ENCODE results near the gene TDRD7.

TDRD7 gene

GRCh38 chr9:97387936-97388684 is 23.8 kb upstream of the TDRD7 start:
- no peak for DNase-seq (ENCODE audit: low read depth in 2 of 2, low spot score in 1 of 2)

- DNase-seq (ENCODE audit: low read depth in 2 of 2, low spot score in 1 of 2) = no peak
Observed at GRCh38 chr9:97388721-97389238, 23.1 kb upstream of the TDRD7 start.

- DNase-seq (ENCODE audit: low read depth in 2 of 2, low spot score in 1 of 2) = no peak
Observed at GRCh38 chr9:97389249-97389648, 22.6 kb upstream of the TDRD7 start.

- no peak for DNase-seq (ENCODE audit: low read depth in 2 of 2, low spot score in 1 of 2)
Observed at GRCh38 chr9:97390791-97391406, 21.0 kb upstream of the TDRD7 start.

- DNase-seq (ENCODE audit: low read depth in 2 of 2, low spot score in 1 of 2) = no peak
Observed at GRCh38 chr9:97394881-97395280, 17.0 kb upstream of the TDRD7 start.

GRCh38 chr9:97395745-97396144 is 16.2 kb upstream of the TDRD7 start:
- no peak for DNase-seq (ENCODE audit: low read depth in 2 of 2, low spot score in 1 of 2)

GRCh38 chr9:97396256-97396655 is 15.6 kb upstream of the TDRD7 start:
- no peak for DNase-seq (ENCODE audit: low read depth in 2 of 2, low spot score in 1 of 2)

GRCh38 chr9:97397220-97397619 is 14.7 kb upstream of the TDRD7 start:
- DNase-seq (ENCODE audit: low read depth in 2 of 2, low spot score in 1 of 2) = no peak

GRCh38 chr9:97398999-97399758 is 12.7 kb upstream of the TDRD7 start:
- DNase-seq (ENCODE audit: low read depth in 2 of 2, low spot score in 1 of 2) = peak; percentile 36 to 37

- no peak for DNase-seq (ENCODE audit: low read depth in 2 of 2, low spot score in 1 of 2)
Observed at GRCh38 chr9:97403746-97404316, 8.1 kb upstream of the TDRD7 start.

GRCh38 chr9:97405551-97405950 is 6.3 kb upstream of the TDRD7 start:
- DNase-seq (ENCODE audit: low read depth in 2 of 2, low spot score in 1 of 2) = no peak

- no peak for DNase-seq (ENCODE audit: low read depth in 2 of 2, low spot score in 1 of 2)
Observed at GRCh38 chr9:97406620-97407177, 5.2 kb upstream of the TDRD7 start.

- DNase-seq (ENCODE audit: low read depth in 2 of 2, low spot score in 1 of 2) = no peak
Observed at GRCh38 chr9:97408562-97408961, 3.3 kb upstream of the TDRD7 start.

- DNase-seq (ENCODE audit: low read depth in 2 of 2, low spot score in 1 of 2) = no peak
Observed at GRCh38 chr9:97411440-97411788, 482 bp upstream of the TDRD7 start.

- no peak for DNase-seq (ENCODE audit: low read depth in 2 of 2, low spot score in 1 of 2)
Observed at GRCh38 chr9:97412626-97413385, 910 bp downstream of the TDRD7 start.

- no peak for DNase-seq (ENCODE audit: low read depth in 2 of 2, low spot score in 1 of 2)
Observed at GRCh38 chr9:97413462-97413861, 1.6 kb downstream of the TDRD7 start.

- DNase-seq (ENCODE audit: low read depth in 2 of 2, low spot score in 1 of 2) = no peak
Observed at GRCh38 chr9:97415146-97415545, 3.2 kb downstream of the TDRD7 start.

- no peak for DNase-seq (ENCODE audit: low read depth in 2 of 2, low spot score in 1 of 2)
Observed at GRCh38 chr9:97418880-97419279, 7.0 kb downstream of the TDRD7 start.

- no peak for DNase-seq (ENCODE audit: low read depth in 2 of 2, low spot score in 1 of 2)
Observed at GRCh38 chr9:97419309-97419867, 7.5 kb downstream of the TDRD7 start.

GRCh38 chr9:97425336-97425972 is 13.6 kb downstream of the TDRD7 start:
- DNase-seq (ENCODE audit: low read depth in 2 of 2, low spot score in 1 of 2) = no peak
